SK-N-SH (cell line): ENCODE measurements around the gene NTRK3. TPM values are rescaled to one million over a fixed set of nuclear protein-coding genes. Genes with fewer than 3 reads are reported as not detected.

Experiments used
- CTCF ChIA-PET: fragments of 300-600, 350-600 bp; formaldehyde crosslinking; extraction: SDS; loops from one replicate; lab custom pipeline; 2021; lab: Yijun Ruan, JAX
- POLR2A ChIA-PET: fragments of 350-600 bp; sonication (Branson Sonifier 250); formaldehyde crosslinking; extraction: SDS; loops from one replicate; lab custom pipeline; 2020; ENCODE audit warnings: antibody characterized with exemption, inconsistent platforms; lab: Yijun Ruan, JAX
- DNase-seq: peaks from one replicate; pipeline ENCODE4 v3.0.0; 2012
- H2AFZ ChIP-seq: fragments of 200-600 bp; sonication (generic); 2 replicates; pipeline ENCODE4 v1.8.1; 2016; ENCODE audit warnings: antibody characterized with exemption, mild to moderate bottlenecking, low read depth
- H3F3A ChIP-seq: fragments of 200-600 bp; sonication (generic); replicated peaks from 2 replicates; pipeline ENCODE3; 2016; ENCODE audit warnings: antibody characterized with exemption, mild to moderate bottlenecking; ENCODE audit not compliant: insufficient read depth
- H3K27ac ChIP-seq, 2 experiments: fragments of 200-500 bp in 1 of 2; fragments of 200-600 bp in 1 of 2; sonication (Bioruptor generic) in 1 of 2; sonication (generic), shearing (Covaris generic) in 1 of 2; 2 replicates each; pipeline versions ENCODE4 v1.5.1 to v1.6.1; 2014 to 2016; ENCODE audit warnings: low read depth in 2 of 2, inconsistent platforms in 1 of 2, low read length in 1 of 2, mild to moderate bottlenecking in 1 of 2, mixed read lengths in 1 of 2
- H3K27me3 ChIP-seq: fragments of 200-600 bp; sonication (generic), shearing (Covaris generic); 2 replicates; pipeline ENCODE4 v1.6.1; 2016; ENCODE audit warnings: mixed run types; ENCODE audit not compliant: insufficient read depth
- H3K36me3 ChIP-seq, 2 experiments: fragments of 200-500 bp in 1 of 2; fragments of 200-600 bp in 1 of 2; sonication (Bioruptor generic) in 1 of 2; sonication (generic) in 1 of 2; replicated peaks in 1 of 2; 2 replicates each; pipeline versions ENCODE3 to v1.5.1; 2014 to 2016; ENCODE audit warnings: low read length in 1 of 2, mild to moderate bottlenecking in 1 of 2; ENCODE audit not compliant: insufficient read depth in 2 of 2, control insufficient read depth in 1 of 2
- H3K4me1 ChIP-seq, 2 experiments: fragments of 200-500 bp in 1 of 2; fragments of 200-600 bp in 1 of 2; sonication (Bioruptor generic) in 1 of 2; sonication (generic), shearing (Covaris generic) in 1 of 2; 2 replicates each; pipeline versions ENCODE4 v1.5.1 to v1.6.1; 2014 to 2016; ENCODE audit warnings: low read depth in 1 of 2, low read length in 1 of 2, mixed run types in 1 of 2; ENCODE audit not compliant: insufficient read depth in 2 of 2, control insufficient read depth in 1 of 2
- H3K4me2 ChIP-seq: fragments of 200-600 bp; sonication (generic), shearing (Covaris generic); 2 replicates; pipeline ENCODE4 v1.6.1; 2017; ENCODE audit warnings: mixed run types
- H3K4me3 ChIP-seq, 2 experiments: fragments of 200-500 bp in 1 of 2; fragments of 200-600 bp in 1 of 2; sonication (Bioruptor generic) in 1 of 2; sonication (generic), shearing (Covaris generic) in 1 of 2; 2 replicates each; pipeline versions ENCODE4 v1.5.1 to v1.8.1; 2014 to 2016; ENCODE audit warnings: low read depth in 2 of 2, inconsistent platforms in 1 of 2, low read length in 1 of 2, mild to moderate bottlenecking in 1 of 2, mixed read lengths in 1 of 2, moderate library complexity in 1 of 2
- H3K79me2 ChIP-seq: fragments of 200-600 bp; sonication (generic); 2 replicates; pipeline ENCODE4 v1.8.1; 2017; ENCODE audit warnings: mild to moderate bottlenecking; ENCODE audit not compliant: insufficient read depth
- H3K9ac ChIP-seq: fragments of 200-600 bp; sonication (generic); 2 replicates; pipeline ENCODE4 v1.6.1; 2017; ENCODE audit warnings: mixed run types
- H3K9me2 ChIP-seq: fragments of 200-600 bp; sonication (generic); 2 replicates; pipeline ENCODE4 v1.6.1; 2017; ENCODE audit warnings: mixed run types
- H3K9me3 ChIP-seq: fragments of 200-600 bp; sonication (generic); 2 replicates; pipeline ENCODE4 v1.6.1; 2017; ENCODE audit warnings: mixed run types, mild to moderate bottlenecking, moderate library complexity
- H4K20me1 ChIP-seq: fragments of 200-600 bp; sonication (generic); 2 replicates; pipeline ENCODE4 v1.6.1; 2017; ENCODE audit warnings: mild to moderate bottlenecking, mixed run types; ENCODE audit not compliant: insufficient read depth
- EP300 ChIP-seq, 2 experiments: IDR thresholded peaks; 2 replicates each; pipeline versions ENCODE4 v1.4.0 to v1.6.1; 2012; ENCODE audit warnings: borderline replicate concordance in 1 of 2, low read depth in 1 of 2, low read length in 1 of 2
- EZH2phosphoT487 ChIP-seq: fragments of 200-600 bp; sonication (generic); IDR thresholded peaks from 2 replicates; pipeline ENCODE4 v1.6.1; 2017; ENCODE audit warnings: low read depth, mixed run types, mild to moderate bottlenecking, antibody characterized with exemption, moderate library complexity, borderline replicate concordance
- FOXM1 ChIP-seq: IDR thresholded peaks from 2 replicates; pipeline ENCODE4 v1.4.0; 2012; ENCODE audit warnings: low read depth, mild to moderate bottlenecking
- NRF1 ChIP-seq: IDR thresholded peaks from 2 replicates; pipeline ENCODE4 v1.6.1; 2012; ENCODE audit warnings: low read depth, mild to moderate bottlenecking, low read length
- RAD21 ChIP-seq: IDR thresholded peaks from 2 replicates; pipeline ENCODE4 v1.6.1; 2012; ENCODE audit warnings: mild to moderate bottlenecking, low read length
- RCOR1 ChIP-seq: fragments of 150-350 bp; IDR thresholded peaks from 2 replicates; pipeline ENCODE4 v1.6.1; 2017; ENCODE audit warnings: antibody characterized with exemption, low read length
- RXRA ChIP-seq: IDR thresholded peaks from 2 replicates; pipeline ENCODE4 v1.4.0; 2012; ENCODE audit warnings: low read depth, mild to moderate bottlenecking, borderline replicate concordance
- SMC3 ChIP-seq: IDR thresholded peaks from 2 replicates; pipeline ENCODE4 v1.6.1; 2012; ENCODE audit warnings: low read depth, low read length, improper control_type of control experiment
- TAF1 ChIP-seq: IDR thresholded peaks from 2 replicates; pipeline ENCODE4 v1.6.1; 2012; ENCODE audit warnings: low read depth, mild to moderate bottlenecking, low read length, moderate library complexity, borderline replicate concordance
- TCF12 ChIP-seq: IDR thresholded peaks from 2 replicates; pipeline ENCODE4 v1.4.0; 2012
- TEAD4 ChIP-seq: IDR thresholded peaks from 2 replicates; pipeline ENCODE4 v1.4.0; 2012; ENCODE audit warnings: mild to moderate bottlenecking, borderline replicate concordance; ENCODE audit not compliant: insufficient read depth
- WGBS: methylation state at CpG from one replicate; pipeline ENCODE4 v1.1.6; 2017; ENCODE audit warnings: low lambda C conversion rate; 5-methylcytosine and 5-hydroxymethylcytosine counted together
- polyA plus RNA-seq, 3 experiments: library from polyadenylated mRNA; depleted of rRNA; stranded (reverse); fragments of >200 nt; gene quantifications; 2 replicates each; pipeline ENCODE4 v1.2.3, GENCODE V29; 2012
- TF ChIP-seq, protein P1 (sequence below): fragments of 150-350 bp; IDR thresholded peaks from 2 replicates; pipeline ENCODE4 v1.6.1; 2016; ENCODE audit warnings: mild to moderate bottlenecking, low read depth, low read length
- TF ChIP-seq, protein P2 (sequence below): IDR thresholded peaks from 2 replicates; pipeline ENCODE4 v1.4.0; 2012; ENCODE audit warnings: low read depth, borderline replicate concordance
- TF ChIP-seq, protein P3 (sequence below): fragments of 200-600 bp; sonication (generic); IDR thresholded peaks from 2 replicates; pipeline ENCODE4 v1.6.1; 2017; ENCODE audit warnings: antibody characterized with exemption, mild to moderate bottlenecking, moderate library complexity
- TF ChIP-seq, protein P4 (sequence below): IDR thresholded peaks from 2 replicates; pipeline ENCODE4 v1.6.1; 2012; ENCODE audit warnings: mild to moderate bottlenecking, low read depth, low read length, moderate library complexity

NTRK3 gene
- polyA plus RNA-seq, 1 of the 3 experiments (the other 2 are of a cell fraction): 2.6 TPM

DNA sequence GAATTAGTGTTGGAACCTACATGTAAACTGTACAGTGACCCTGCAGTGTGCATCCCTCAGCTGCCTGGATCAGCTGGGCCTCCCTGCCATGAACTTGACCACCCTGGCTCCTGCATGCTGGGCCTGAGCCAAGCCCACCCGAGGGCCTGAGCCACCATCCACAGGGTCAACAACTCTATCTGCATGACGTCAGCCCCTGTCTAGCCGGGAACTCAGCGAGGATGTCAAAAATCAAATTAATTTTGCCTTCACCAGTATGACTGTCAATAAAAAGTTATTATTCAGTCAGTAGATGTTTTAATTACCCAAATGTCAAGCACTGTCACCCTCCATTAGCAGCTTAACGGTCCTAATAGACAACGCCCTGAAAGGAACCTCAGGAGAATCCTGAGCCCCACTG, 181.4 kb downstream of the NTRK3 start:
- Histone ChIP-seq H3F3A (no peaks in the 10 kb centered on the region), H4K20me1 (no peaks in the 10 kb centered on the region), H3K27ac (no peak overlapping the region), H3K4me2 (no peak overlapping the region), H3K4me3 (no peak overlapping the region), H3K9me3 (no peaks in the 10 kb centered on the region), H3K9me2 (no peaks in the 10 kb centered on the region), H3K4me1 (no peaks in the 10 kb centered on the region), H3K36me3 (no peaks in the 10 kb centered on the region), H3K27me3 (no peaks in the 10 kb centered on the region), H3K79me2 (no peaks in the 10 kb centered on the region), H2AFZ (no peak overlapping the region), H3K9ac (no peak overlapping the region)
- no peak for DNase-seq
- TF ChIP-seq NRF1 (no peak), TCF12 (no peak), SMC3 (no peak), RXRA (no peak), TEAD4 (no peak), RAD21 (no peak), RCOR1 (no peak), EP300 (IDR thresholded peaks at IDR 0.05; ENCODE audit: borderline replicate concordance in 1 of 2, low read depth in 1 of 2, low read length in 1 of 2) (no peak), TAF1 (no peak)
- TF ChIP-seq, protein P1, sequence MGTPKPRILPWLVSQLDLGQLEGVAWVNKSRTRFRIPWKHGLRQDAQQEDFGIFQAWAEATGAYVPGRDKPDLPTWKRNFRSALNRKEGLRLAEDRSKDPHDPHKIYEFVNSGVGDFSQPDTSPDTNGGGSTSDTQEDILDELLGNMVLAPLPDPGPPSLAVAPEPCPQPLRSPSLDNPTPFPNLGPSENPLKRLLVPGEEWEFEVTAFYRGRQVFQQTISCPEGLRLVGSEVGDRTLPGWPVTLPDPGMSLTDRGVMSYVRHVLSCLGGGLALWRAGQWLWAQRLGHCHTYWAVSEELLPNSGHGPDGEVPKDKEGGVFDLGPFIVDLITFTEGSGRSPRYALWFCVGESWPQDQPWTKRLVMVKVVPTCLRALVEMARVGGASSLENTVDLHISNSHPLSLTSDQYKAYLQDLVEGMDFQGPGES: no peak
- TF ChIP-seq, protein P2, sequence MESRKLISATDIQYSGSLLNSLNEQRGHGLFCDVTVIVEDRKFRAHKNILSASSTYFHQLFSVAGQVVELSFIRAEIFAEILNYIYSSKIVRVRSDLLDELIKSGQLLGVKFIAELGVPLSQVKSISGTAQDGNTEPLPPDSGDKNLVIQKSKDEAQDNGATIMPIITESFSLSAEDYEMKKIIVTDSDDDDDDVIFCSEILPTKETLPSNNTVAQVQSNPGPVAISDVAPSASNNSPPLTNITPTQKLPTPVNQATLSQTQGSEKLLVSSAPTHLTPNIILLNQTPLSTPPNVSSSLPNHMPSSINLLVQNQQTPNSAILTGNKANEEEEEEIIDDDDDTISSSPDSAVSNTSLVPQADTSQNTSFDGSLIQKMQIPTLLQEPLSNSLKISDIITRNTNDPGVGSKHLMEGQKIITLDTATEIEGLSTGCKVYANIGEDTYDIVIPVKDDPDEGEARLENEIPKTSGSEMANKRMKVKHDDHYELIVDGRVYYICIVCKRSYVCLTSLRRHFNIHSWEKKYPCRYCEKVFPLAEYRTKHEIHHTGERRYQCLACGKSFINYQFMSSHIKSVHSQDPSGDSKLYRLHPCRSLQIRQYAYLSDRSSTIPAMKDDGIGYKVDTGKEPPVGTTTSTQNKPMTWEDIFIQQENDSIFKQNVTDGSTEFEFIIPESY: no peak
- TF ChIP-seq, protein P3, sequence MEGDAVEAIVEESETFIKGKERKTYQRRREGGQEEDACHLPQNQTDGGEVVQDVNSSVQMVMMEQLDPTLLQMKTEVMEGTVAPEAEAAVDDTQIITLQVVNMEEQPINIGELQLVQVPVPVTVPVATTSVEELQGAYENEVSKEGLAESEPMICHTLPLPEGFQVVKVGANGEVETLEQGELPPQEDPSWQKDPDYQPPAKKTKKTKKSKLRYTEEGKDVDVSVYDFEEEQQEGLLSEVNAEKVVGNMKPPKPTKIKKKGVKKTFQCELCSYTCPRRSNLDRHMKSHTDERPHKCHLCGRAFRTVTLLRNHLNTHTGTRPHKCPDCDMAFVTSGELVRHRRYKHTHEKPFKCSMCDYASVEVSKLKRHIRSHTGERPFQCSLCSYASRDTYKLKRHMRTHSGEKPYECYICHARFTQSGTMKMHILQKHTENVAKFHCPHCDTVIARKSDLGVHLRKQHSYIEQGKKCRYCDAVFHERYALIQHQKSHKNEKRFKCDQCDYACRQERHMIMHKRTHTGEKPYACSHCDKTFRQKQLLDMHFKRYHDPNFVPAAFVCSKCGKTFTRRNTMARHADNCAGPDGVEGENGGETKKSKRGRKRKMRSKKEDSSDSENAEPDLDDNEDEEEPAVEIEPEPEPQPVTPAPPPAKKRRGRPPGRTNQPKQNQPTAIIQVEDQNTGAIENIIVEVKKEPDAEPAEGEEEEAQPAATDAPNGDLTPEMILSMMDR: no peak
- ChIA-PET CTCF (no interaction called here), POLR2A (no interaction called here)
- 45% methylated on average over 6 of the region's 6 CpGs for WGBS

DNA sequence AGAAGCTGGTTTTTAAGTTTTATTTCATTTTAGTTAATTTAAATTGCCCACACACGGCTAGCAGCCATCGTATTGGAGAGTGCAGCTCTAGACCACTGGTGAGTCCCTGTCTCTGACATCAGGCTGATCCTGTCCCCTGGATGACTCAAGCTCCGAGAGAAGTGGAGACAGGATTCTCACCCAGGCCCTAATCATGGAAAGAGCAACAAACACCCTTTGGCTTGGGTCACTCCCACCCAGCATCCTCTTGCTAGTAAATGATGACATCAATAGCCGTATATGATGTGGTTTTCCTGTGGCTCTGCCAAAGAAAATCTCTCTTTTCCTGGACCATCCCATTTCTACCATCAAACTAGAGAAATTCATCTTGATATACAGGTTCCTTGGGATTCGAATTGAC, 182.2 kb downstream of the NTRK3 start:
- Histone ChIP-seq H3K79me2 (no peaks in the 10 kb centered on the region), H4K20me1 (no peaks in the 10 kb centered on the region), H3K9me3 (no peaks in the 10 kb centered on the region), H3K4me3 (no peak overlapping the region), H3F3A (no peaks in the 10 kb centered on the region), H3K27me3 (no peaks in the 10 kb centered on the region), H3K4me1 (no peaks in the 10 kb centered on the region; a peak in 1 of 4 replicates), H3K4me2 (no peak overlapping the region), H3K9ac (no peak overlapping the region), H3K9me2 (no peaks in the 10 kb centered on the region), H3K36me3 (no peaks in the 10 kb centered on the region), H2AFZ (no peak overlapping the region), H3K27ac (no peak overlapping the region)
- no peak for DNase-seq
- no peak for TF ChIP-seq RXRA
- no peak for TF ChIP-seq EZH2phosphoT487
- TF ChIP-seq, protein P4, sequence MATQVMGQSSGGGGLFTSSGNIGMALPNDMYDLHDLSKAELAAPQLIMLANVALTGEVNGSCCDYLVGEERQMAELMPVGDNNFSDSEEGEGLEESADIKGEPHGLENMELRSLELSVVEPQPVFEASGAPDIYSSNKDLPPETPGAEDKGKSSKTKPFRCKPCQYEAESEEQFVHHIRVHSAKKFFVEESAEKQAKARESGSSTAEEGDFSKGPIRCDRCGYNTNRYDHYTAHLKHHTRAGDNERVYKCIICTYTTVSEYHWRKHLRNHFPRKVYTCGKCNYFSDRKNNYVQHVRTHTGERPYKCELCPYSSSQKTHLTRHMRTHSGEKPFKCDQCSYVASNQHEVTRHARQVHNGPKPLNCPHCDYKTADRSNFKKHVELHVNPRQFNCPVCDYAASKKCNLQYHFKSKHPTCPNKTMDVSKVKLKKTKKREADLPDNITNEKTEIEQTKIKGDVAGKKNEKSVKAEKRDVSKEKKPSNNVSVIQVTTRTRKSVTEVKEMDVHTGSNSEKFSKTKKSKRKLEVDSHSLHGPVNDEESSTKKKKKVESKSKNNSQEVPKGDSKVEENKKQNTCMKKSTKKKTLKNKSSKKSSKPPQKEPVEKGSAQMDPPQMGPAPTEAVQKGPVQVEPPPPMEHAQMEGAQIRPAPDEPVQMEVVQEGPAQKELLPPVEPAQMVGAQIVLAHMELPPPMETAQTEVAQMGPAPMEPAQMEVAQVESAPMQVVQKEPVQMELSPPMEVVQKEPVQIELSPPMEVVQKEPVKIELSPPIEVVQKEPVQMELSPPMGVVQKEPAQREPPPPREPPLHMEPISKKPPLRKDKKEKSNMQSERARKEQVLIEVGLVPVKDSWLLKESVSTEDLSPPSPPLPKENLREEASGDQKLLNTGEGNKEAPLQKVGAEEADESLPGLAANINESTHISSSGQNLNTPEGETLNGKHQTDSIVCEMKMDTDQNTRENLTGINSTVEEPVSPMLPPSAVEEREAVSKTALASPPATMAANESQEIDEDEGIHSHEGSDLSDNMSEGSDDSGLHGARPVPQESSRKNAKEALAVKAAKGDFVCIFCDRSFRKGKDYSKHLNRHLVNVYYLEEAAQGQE: no peak
- no peak for TF ChIP-seq FOXM1
- WGBS: 33% methylated on average over 5 of the region's 5 CpGs
- POLR2A ChIA-PET: no interaction called here
- CTCF ChIA-PET: interaction anchor here (0.5 to 1.3 kb wide), 2 partner anchors 10 to 185 kb away, joined by 3 read pairs; no protein-coding TSS in a partner anchor
